BJ (cell line): ENCODE data around the gene FANCD2. TPM values are rescaled to one million over a fixed set of nuclear protein-coding genes. Genes with fewer than 3 reads are reported as not detected.

Experiments
- CTCF ChIA-PET: fragments of 350-600 bp; formaldehyde crosslinking; extraction: SDS; loops from one replicate; lab custom pipeline; 2021; ENCODE audit warnings: antibody characterized with exemption, inconsistent platforms; lab: Yijun Ruan, JAX
- POLR2A ChIA-PET: fragments of 300-600 bp; sonication (Branson Sonifier 250); formaldehyde crosslinking; extraction: SDS; loops from one replicate; lab custom pipeline; 2021; ENCODE audit warnings: antibody characterized with exemption; lab: Charles Lee
- DNase-seq: peaks from one replicate; pipeline ENCODE4 v3.0.0-alpha.2; 2011; ENCODE audit warnings: low read depth
- H3K27me3 ChIP-seq: 2 replicates; pipeline ENCODE4 v1.6.0; 2011; ENCODE audit warnings: low read length; ENCODE audit not compliant: control insufficient read depth, insufficient read depth
- H3K36me3 ChIP-seq: 2 replicates; pipeline ENCODE4 v1.5.1; 2011; ENCODE audit warnings: low read length; ENCODE audit not compliant: control insufficient read depth, insufficient read depth
- H3K4me3 ChIP-seq: 2 replicates; pipeline ENCODE4 v1.5.1; 2011; ENCODE audit warnings: low read depth, mild to moderate bottlenecking, control low read depth, low read length
- polyA plus RNA-seq: library from polyadenylated mRNA; depleted of rRNA; stranded (reverse); fragments of >200 nt; gene quantifications from 2 replicates; pipeline ENCODE4 v1.2.3, GENCODE V29; 2011
- TF ChIP-seq, protein P1 (sequence below): IDR thresholded peaks from 2 replicates; pipeline ENCODE4 v1.5.1; 2011; ENCODE audit warnings: low read depth, mild to moderate bottlenecking, control low read depth, inconsistent platforms, low read length, moderate library complexity; ENCODE audit not compliant: insufficient read depth

The FANCD2 gene
- polyA plus RNA-seq, 1 experiment: 5.6 TPM

DNA sequence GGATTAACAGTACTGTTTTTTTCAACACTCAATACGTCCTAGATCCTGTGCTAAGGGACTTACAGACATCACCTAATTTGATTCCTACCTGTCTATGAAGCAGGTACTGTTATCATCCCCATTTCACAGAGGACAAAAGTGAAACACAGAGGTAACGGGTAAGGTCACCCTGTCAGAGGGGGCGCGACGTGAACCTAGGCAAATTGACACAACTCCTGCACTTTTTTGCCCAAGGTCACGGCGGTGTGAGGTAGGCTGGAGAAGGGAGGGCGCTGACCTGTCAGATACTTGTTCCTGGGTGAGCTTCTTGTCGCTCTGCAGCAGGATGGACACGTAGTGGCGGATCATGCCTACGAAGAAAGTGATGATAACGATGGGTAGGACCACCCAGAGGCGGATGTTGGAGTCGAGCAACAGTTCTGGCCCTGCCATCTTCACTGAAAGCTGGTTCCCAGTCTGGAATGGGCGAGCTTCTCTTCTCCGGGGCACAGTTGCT lies 40.0 kb upstream of the FANCD2 start:
- ChIA-PET CTCF (interaction anchor here (0.9 to 1.4 kb wide), 4 partner anchors 12 to 40 kb away, joined by 3 read pairs; no protein-coding TSS in a partner anchor), POLR2A (interaction anchor here (0.6 kb wide), 1 partner anchor 172 kb away, joined by 3 read pairs; no protein-coding TSS in a partner anchor)
- Histone ChIP-seq H3K4me3 (peak overlapping the region; percentile 50), H3K27me3 (no peaks in the 10 kb centered on the region), H3K36me3 (no peaks in the 10 kb centered on the region)
- DNase-seq: no peak
- TF ChIP-seq, protein P1, sequence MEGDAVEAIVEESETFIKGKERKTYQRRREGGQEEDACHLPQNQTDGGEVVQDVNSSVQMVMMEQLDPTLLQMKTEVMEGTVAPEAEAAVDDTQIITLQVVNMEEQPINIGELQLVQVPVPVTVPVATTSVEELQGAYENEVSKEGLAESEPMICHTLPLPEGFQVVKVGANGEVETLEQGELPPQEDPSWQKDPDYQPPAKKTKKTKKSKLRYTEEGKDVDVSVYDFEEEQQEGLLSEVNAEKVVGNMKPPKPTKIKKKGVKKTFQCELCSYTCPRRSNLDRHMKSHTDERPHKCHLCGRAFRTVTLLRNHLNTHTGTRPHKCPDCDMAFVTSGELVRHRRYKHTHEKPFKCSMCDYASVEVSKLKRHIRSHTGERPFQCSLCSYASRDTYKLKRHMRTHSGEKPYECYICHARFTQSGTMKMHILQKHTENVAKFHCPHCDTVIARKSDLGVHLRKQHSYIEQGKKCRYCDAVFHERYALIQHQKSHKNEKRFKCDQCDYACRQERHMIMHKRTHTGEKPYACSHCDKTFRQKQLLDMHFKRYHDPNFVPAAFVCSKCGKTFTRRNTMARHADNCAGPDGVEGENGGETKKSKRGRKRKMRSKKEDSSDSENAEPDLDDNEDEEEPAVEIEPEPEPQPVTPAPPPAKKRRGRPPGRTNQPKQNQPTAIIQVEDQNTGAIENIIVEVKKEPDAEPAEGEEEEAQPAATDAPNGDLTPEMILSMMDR: no peak

GRCh38 chr3:9994086-9994844 lies 32.0 kb upstream of the FANCD2 start:
- ChIA-PET POLR2A (interaction anchor here (0.7 kb wide), 1 partner anchor 17 kb away, joined by 9 read pairs; no protein-coding TSS in a partner anchor), CTCF (interaction anchor here (0.7 kb wide), 1 partner anchor 278 kb away, joined by 7 read pairs; no protein-coding TSS in a partner anchor)
- DNase-seq: no peak
- TF ChIP-seq, protein P1: no peak
- Histone ChIP-seq H3K36me3 (no peaks in the 10 kb centered on the region), H3K27me3 (no peaks in the 10 kb centered on the region), H3K4me3 (no peak overlapping the region)

DNA sequence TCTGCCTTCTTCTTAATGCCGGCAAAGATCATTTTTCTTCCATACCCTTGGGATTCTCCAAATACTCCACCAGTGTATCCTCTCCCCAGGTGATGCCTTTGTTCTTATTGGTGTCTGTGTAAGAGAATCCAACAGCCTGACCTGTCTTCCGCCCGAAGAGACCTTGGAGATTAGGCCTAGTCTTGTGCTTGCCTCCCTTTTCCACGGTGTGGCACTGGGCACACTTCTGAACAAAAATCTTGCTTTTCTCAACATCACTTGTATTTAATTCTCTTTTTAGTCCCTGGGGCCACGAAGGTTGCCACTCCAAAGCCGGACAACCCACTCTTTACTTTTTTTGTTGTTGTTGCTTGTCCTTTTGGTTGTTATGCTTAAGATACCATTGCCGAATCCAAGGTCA lies 25.6 kb upstream of the FANCD2 start:
- H3K36me3 ChIP-seq: no peaks in the 10 kb centered on the region; the same call in 1 of the 2 replicates
- CTCF ChIA-PET: no interaction called here
- TF ChIP-seq, protein P1: no peak
- no peak overlapping the region for H3K4me3 ChIP-seq
- no peaks in the 10 kb centered on the region for H3K27me3 ChIP-seq
- DNase-seq: no peak
- POLR2A ChIA-PET: no interaction called here

- TF ChIP-seq, protein P1: no peak
- Histone ChIP-seq H3K27me3 (no peaks in the 10 kb centered on the region), H3K4me3 (no peak overlapping the region), H3K36me3 (no peaks in the 10 kb centered on the region; the same call in 1 of the 2 replicates)
- DNase-seq: no peak
- ChIA-PET POLR2A (no interaction called here), CTCF (no interaction called here)
These were observed 23.3 kb upstream of the FANCD2 start for GRCh38 chr3:10002951-10003350.

GRCh38 chr3:10004506-10004905 lies 21.7 kb upstream of the FANCD2 start:
- no peak for DNase-seq
- Histone ChIP-seq H3K36me3 (no peaks in the 10 kb centered on the region; the same call in 1 of the 2 replicates), H3K4me3 (no peak overlapping the region), H3K27me3 (no peaks in the 10 kb centered on the region)
- ChIA-PET POLR2A (no interaction called here), CTCF (interaction anchor here (0.6 kb wide), 1 partner anchor 26 kb away, joined by 4 read pairs; no protein-coding TSS in a partner anchor)
- TF ChIP-seq, protein P1: no peak
